MM.1S (cell line): Measurements from ENCODE around the gene LYPD3.

Source experiments
- DNase-seq: peaks from one replicate; pipeline ENCODE4 v3.0.0-alpha.2; 2015
- H2AFZ ChIP-seq: fragments of 300-600 bp; sonication (generic); 2 replicates; pipeline ENCODE4 v1.6.0; 2016; ENCODE audit warnings: antibody characterized with exemption, low read length
- H3F3A ChIP-seq: fragments of 300-600 bp; sonication (generic); 2 replicates; pipeline ENCODE4 v1.6.1; 2016; ENCODE audit warnings: mild to moderate bottlenecking, antibody characterized with exemption, low read length, moderate library complexity, mixed read lengths; ENCODE audit not compliant: insufficient read depth
- H3K27ac ChIP-seq: fragments of 300-600 bp; sonication (generic); 2 replicates; pipeline ENCODE4 v1.5.1; 2016; ENCODE audit warnings: mild to moderate bottlenecking, low read length
- H3K27me3 ChIP-seq: fragments of 300-600 bp; sonication (generic); replicated peaks from 2 replicates; pipeline ENCODE4 v1.6.0; 2016; ENCODE audit warnings: low read length; ENCODE audit not compliant: insufficient read depth
- H3K36me3 ChIP-seq: fragments of 300-600 bp; sonication (generic); replicated peaks from 2 replicates; pipeline ENCODE4 v1.6.1; 2016; ENCODE audit warnings: mild to moderate bottlenecking, low read length, mixed read lengths; ENCODE audit not compliant: insufficient read depth
- H3K4me1 ChIP-seq: fragments of 300-600 bp; sonication (generic); 2 replicates; pipeline ENCODE4 v1.6.1; 2016; ENCODE audit warnings: low read length, mixed read lengths
- H3K4me2 ChIP-seq: fragments of 300-600 bp; sonication (generic); 2 replicates; pipeline ENCODE4 v1.6.0; 2016; ENCODE audit warnings: low read depth, low read length
- H3K4me3 ChIP-seq: fragments of 300-600 bp; sonication (generic); 2 replicates; pipeline ENCODE4 v1.5.1; 2016; ENCODE audit warnings: low read length, mixed read lengths
- H3K79me2 ChIP-seq: fragments of 300-600 bp; sonication (generic); 2 replicates; pipeline ENCODE4 v1.6.1; 2016; ENCODE audit warnings: mixed run types, low read length, mixed read lengths
- H3K9ac ChIP-seq: fragments of 300-600 bp; sonication (generic); 2 replicates; pipeline ENCODE4 v1.6.1; 2016; ENCODE audit warnings: low read length, mixed read lengths
- H3K9me2 ChIP-seq: fragments of 300-600 bp; sonication (generic); replicated peaks from 2 replicates; pipeline ENCODE4 v1.6.1; 2016; ENCODE audit warnings: mild to moderate bottlenecking, low read length, mixed read lengths; ENCODE audit not compliant: insufficient read depth
- H3K9me3 ChIP-seq: fragments of 300-600 bp; sonication (generic); replicated peaks from 2 replicates; pipeline ENCODE4 v1.6.1; 2016; ENCODE audit warnings: mild to moderate bottlenecking, low read length, mixed read lengths; ENCODE audit not compliant: insufficient read depth
- H4K20me1 ChIP-seq: fragments of 300-600 bp; sonication (generic); 2 replicates; pipeline ENCODE4 v1.6.1; 2016; ENCODE audit warnings: mild to moderate bottlenecking, low read length, moderate library complexity, mixed read lengths; ENCODE audit not compliant: insufficient read depth
- EZH2 ChIP-seq: fragments of 300-600 bp; sonication (generic); optimal IDR thresholded peaks from 2 replicates; pipeline ENCODE3; 2017; ENCODE audit warnings: low read depth, mild to moderate bottlenecking, antibody characterized with exemption, low read length, mixed read lengths
- EZH2phosphoT487 ChIP-seq: fragments of 300-600 bp; sonication (generic); IDR thresholded peaks from 2 replicates; pipeline ENCODE4 v1.6.1; 2018; ENCODE audit warnings: antibody characterized with exemption, low read length
- TF ChIP-seq, protein P1 (sequence below): fragments of 300-600 bp; sonication (generic); IDR thresholded peaks from 2 replicates; pipeline ENCODE4 v1.5.1; 2016; ENCODE audit warnings: antibody characterized with exemption, low read length, mixed read lengths

The LYPD3 gene

DNA sequence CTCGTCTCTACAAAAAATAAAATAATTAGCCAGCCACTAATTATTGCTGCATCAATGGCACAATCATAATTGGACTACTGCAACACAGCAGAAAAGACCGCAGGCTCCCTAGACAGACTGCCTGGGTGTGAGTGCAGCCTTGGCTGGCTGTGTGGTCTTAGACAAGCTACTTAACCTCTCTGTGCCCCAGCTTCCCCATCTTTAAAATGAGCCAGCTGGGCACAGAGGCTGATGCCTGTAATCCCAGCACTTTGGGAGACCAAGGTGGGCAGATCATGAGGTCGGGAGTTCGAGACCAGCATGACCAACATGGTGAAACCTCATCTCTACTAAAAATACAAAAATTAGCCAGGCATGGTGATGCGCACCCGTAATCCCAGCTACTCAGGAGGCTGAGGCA, 31.7 kb downstream of the LYPD3 start:
- Histone ChIP-seq H3F3A (no peaks in the 10 kb centered on the region; the same call in 1 of the 2 replicates), H3K4me3 (no peak overlapping the region), H3K9me3 (no peaks in the 10 kb centered on the region), H3K36me3 (no peaks in the 10 kb centered on the region), H3K4me1 (peaks cover 2% of the 10 kb centered on the region; the same call in 1 of the 2 replicates), H3K27me3 (peaks cover 5% of the 10 kb centered on the region), H3K27ac (no peak overlapping the region), H4K20me1 (no peaks in the 10 kb centered on the region), H3K79me2 (no peaks in the 10 kb centered on the region), H2AFZ (no peak overlapping the region), H3K9ac (no peak overlapping the region), H3K9me2 (no peaks in the 10 kb centered on the region), H3K4me2 (no peak overlapping the region)
- TF ChIP-seq, protein P1, sequence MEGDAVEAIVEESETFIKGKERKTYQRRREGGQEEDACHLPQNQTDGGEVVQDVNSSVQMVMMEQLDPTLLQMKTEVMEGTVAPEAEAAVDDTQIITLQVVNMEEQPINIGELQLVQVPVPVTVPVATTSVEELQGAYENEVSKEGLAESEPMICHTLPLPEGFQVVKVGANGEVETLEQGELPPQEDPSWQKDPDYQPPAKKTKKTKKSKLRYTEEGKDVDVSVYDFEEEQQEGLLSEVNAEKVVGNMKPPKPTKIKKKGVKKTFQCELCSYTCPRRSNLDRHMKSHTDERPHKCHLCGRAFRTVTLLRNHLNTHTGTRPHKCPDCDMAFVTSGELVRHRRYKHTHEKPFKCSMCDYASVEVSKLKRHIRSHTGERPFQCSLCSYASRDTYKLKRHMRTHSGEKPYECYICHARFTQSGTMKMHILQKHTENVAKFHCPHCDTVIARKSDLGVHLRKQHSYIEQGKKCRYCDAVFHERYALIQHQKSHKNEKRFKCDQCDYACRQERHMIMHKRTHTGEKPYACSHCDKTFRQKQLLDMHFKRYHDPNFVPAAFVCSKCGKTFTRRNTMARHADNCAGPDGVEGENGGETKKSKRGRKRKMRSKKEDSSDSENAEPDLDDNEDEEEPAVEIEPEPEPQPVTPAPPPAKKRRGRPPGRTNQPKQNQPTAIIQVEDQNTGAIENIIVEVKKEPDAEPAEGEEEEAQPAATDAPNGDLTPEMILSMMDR = no peak
- TF ChIP-seq EZH2phosphoT487 (no peak), EZH2 (no peak)
- DNase-seq = no peak

DNA sequence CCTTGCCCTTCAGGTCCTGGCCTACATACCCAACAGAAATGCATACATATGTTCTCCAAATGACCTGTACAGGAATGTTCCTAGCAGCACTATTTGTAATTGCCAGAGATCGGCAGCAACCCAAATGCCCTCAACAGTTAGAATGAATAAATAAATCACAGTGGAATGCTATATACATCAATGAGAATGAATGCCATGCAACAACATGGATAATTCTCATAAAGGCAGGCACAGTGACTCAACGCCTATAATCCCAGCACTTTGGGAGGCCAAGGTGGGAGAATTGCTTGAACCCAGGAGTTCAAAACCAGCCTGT, 32.1 kb downstream of the LYPD3 start:
- no peak overlapping the region for H3K4me2 ChIP-seq
- no peak overlapping the region for H2AFZ ChIP-seq
- TF ChIP-seq, protein P1 = no peak
- TF ChIP-seq EZH2 (no peak), EZH2phosphoT487 (no peak)
- no peaks in the 10 kb centered on the region; the same call in 1 of the 2 replicates for H3F3A ChIP-seq
- H3K9me3 ChIP-seq = no peaks in the 10 kb centered on the region
- no peaks in the 10 kb centered on the region for H3K36me3 ChIP-seq
- DNase-seq = no peak
- peaks cover 2% of the 10 kb centered on the region; the same call in 1 of the 2 replicates for H3K4me1 ChIP-seq
- no peak overlapping the region for H3K4me3 ChIP-seq
- no peaks in the 10 kb centered on the region for H4K20me1 ChIP-seq
- no peak overlapping the region for H3K27ac ChIP-seq
- no peak overlapping the region for H3K9ac ChIP-seq
- no peaks in the 10 kb centered on the region for H3K9me2 ChIP-seq
- H3K27me3 ChIP-seq = peaks cover 5% of the 10 kb centered on the region
- no peaks in the 10 kb centered on the region for H3K79me2 ChIP-seq

GRCh38 chr19:43430976-43431375, 34.4 kb downstream of the LYPD3 start:
- no peak for TF ChIP-seq EZH2phosphoT487
- TF ChIP-seq, protein P1 = no peak
- TF ChIP-seq EZH2 = no peak
- H4K20me1 ChIP-seq = no peaks in the 10 kb centered on the region
- H3K9me3 ChIP-seq = no peaks in the 10 kb centered on the region
- no peaks in the 10 kb centered on the region for H3K9me2 ChIP-seq
- DNase-seq = no peak
- H3K9ac ChIP-seq = no peak overlapping the region
- H3K79me2 ChIP-seq = no peaks in the 10 kb centered on the region
- peak overlapping the region; percentile 23; the same call in 1 of the 2 replicates for H3K4me2 ChIP-seq
- no peaks in the 10 kb centered on the region for H3K36me3 ChIP-seq
- H2AFZ ChIP-seq = no peak overlapping the region
- H3K4me3 ChIP-seq = no peak overlapping the region
- H3K4me1 ChIP-seq = peaks cover 2% of the 10 kb centered on the region; the same call in 1 of the 2 replicates
- no peaks in the 10 kb centered on the region; the same call in 1 of the 2 replicates for H3K27me3 ChIP-seq
- H3K27ac ChIP-seq = no peak overlapping the region
- H3F3A ChIP-seq = no peaks in the 10 kb centered on the region; the same call in 1 of the 2 replicates
